ENCODE results near the gene DEAF1. TPM values are rescaled to one million over a fixed set of nuclear protein-coding genes. Genes with fewer than 3 reads are reported as not detected.
A peak's percentile ranks its signal among the peaks of the same experiment; 100 is the strongest.

The DEAF1 gene
- total RNA-seq, 1 donor from 2014 or later = 27.4 TPM

GRCh38 chr11:646214-646613 is 48.8 kb downstream of the DEAF1 start:
- no peak for DNase-seq (ENCODE audit: low read depth in 2 of 2)

DNA sequence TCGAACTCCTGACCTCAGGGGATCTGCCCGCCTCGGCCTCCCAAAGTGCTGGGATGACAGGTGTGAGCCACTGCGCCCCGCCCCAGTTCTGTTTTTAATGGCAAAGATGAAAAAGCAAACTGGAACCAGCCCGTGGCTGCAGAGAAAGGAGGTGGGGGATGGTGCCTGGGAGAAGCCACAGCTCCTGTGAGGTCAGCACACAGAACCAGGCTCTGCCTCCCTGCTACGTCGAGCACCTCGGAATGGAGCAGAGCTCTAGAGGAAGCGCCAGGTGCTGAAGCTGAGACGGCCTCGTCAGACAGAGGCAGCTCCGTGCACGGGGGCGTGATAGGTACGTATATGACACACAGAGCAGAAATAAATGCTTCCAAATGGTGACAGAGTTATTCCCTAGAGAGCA is 49.5 kb downstream of the DEAF1 start:
- DNase-seq (ENCODE audit: low read depth in 2 of 2) = no peak

- no peak for DNase-seq (ENCODE audit: low read depth in 2 of 2)
Measured at GRCh38 chr11:643849-644738, 50.9 kb downstream of the DEAF1 start.

DNA sequence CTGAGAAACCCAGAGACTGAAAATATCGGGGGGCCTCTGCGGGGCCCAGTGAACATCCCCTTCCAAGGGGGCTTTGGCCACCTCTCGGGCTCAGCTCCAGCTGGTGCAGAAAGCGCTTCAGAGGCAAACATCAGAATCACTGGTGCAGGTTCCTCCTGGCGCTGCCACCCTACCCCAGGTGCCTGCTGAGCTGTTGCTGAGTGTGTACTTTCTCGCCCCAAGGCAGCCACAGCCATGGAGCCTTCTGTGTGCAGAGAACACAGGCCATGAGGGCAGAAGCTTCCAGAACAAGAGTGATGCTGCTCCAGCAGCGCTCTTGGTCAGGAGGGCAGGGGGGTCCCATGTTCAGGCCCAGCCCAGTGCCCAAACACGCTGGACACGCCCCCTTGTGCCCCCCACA is 51.7 kb downstream of the DEAF1 start:
- DNase-seq (ENCODE audit: low read depth in 2 of 2) = no peak

GRCh38 chr11:641806-642370 is 53.1 kb downstream of the DEAF1 start:
- no peak for DNase-seq (ENCODE audit: low read depth in 2 of 2)

DNA sequence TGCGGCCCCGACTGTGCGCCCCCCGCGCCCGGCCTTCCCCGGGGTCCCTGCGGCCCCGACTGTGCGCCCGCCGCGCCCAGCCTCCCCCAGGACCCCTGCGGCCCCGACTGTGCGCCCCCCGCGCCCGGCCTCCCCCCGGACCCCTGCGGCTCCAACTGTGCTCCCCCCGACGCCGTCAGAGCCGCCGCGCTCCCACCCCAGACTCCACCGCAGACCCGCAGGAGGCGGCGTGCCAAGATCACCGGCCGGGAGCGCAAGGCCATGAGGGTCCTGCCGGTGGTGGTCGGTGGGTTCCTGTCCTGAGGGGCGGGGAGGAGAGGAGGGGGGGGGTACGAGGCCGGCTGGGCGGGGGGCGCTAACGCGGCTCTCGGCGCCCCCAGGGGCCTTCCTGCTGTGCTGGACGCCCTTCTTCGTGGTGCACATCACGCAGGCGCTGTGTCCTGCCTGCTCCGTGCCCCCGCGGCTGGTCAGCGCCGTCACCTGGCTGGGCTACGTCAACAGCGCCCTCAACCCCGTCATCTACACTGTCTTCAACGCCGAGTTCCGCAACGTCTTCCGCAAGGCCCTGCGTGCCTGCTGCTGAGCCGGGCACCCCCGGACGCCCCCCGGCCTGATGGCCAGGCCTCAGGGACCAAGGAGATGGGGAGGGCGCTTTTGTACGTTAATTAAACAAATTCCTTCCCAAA is 54.9 kb downstream of the DEAF1 start:
- DNase-seq (ENCODE audit: low read depth in 2 of 2) = no peak

GRCh38 chr11:639332-639955 is 55.6 kb downstream of the DEAF1 start:
- DNase-seq (ENCODE audit: low read depth in 2 of 2) = peak in 1 of 2 donors; percentile 17

DNA sequence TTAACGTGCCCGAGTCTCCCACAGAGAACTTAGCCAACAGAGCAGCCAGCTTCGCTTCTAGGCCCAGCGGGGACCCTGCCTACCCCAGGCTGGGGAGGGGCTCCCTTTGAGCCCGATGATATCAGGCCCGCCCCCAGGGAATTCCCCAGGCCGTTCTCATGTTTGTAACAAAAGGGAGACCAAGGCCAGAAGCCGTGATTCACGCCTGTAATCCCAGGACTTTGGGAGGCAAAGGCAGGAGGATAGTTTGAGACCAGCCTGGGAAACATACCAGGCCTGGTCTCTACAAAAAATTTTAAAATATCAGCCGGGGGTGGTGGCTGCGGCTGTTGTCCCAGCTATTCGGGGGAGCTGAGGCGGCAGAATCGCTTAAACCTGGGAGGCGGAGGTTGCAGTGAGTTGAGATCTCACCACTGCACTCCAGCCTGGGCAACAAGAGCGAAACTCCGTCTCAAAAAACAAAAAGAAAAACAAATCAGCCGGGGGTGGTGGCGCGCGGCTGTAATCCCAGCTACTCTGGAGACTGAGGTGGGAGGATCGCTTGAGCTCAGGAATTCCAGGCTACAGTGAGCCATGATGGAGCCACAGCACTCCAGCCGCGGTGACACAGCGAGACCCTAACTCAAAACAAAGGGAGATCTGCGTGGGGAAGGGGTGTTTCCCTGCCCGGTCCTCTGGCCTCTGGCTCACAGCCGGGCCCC is 56.2 kb downstream of the DEAF1 start:
- peak in 1 of 2 donors; percentile 25 for DNase-seq (ENCODE audit: low read depth in 2 of 2)

- DNase-seq (ENCODE audit: low read depth in 2 of 2) = no peak
Measured at GRCh38 chr11:637593-638521, 57.2 kb downstream of the DEAF1 start.

DNA sequence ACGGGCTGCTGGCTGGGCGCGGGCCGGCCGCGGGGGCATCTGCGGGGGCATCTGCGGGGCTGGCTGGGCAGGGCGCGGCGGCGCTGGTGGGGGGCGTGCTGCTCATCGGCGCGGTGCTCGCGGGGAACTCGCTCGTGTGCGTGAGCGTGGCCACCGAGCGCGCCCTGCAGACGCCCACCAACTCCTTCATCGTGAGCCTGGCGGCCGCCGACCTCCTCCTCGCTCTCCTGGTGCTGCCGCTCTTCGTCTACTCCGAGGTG is 57.8 kb downstream of the DEAF1 start:
- no peak for DNase-seq (ENCODE audit: low read depth in 2 of 2)

- no peak for DNase-seq (ENCODE audit: low read depth in 2 of 2)
Measured at GRCh38 chr11:636511-637332, 58.3 kb downstream of the DEAF1 start, which contains the start of gene DRD4. TSS of gene DRD4 (plus strand) at chr11:637269. CDS start at chr11:637305, 36 bp downstream.

GRCh38 chr11:635945-636510 is 59.0 kb downstream of the DEAF1 start:
- no peak for DNase-seq (ENCODE audit: low read depth in 2 of 2)

DNA sequence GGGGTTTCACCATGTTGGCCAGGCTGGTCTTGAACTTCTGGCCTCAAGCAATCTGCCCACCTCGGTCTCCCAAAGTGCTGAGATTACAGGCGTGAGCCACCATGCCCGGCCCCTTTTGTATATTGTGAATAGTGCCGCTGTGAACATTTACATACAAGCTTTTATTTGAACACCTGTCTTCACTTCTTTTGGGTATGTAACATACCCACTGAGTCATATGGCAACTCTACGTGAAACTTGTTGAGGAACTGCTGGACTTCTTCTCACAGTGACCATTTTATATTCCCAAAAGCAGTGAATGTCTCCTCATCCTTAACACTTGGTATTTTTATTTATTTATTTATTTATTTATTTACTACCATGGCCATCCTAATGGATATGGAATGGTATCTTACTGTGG is 64.2 kb downstream of the DEAF1 start:
- no peak for DNase-seq (ENCODE audit: low read depth in 2 of 2)

- no peak for DNase-seq (ENCODE audit: low read depth in 2 of 2)
Measured at GRCh38 chr11:629237-629583, 65.8 kb downstream of the DEAF1 start.

- DNase-seq (ENCODE audit: low read depth in 2 of 2) = no peak
Measured at GRCh38 chr11:628056-628455, 67.0 kb downstream of the DEAF1 start.

- DNase-seq (ENCODE audit: low read depth in 2 of 2) = no peak
Measured at GRCh38 chr11:627308-627576, 67.8 kb downstream of the DEAF1 start.

GRCh38 chr11:626475-627307 is 68.3 kb downstream of the DEAF1 start, which contains the start of gene SCT:
TSS of gene SCT (minus strand) at chr11:627181. CDS start at chr11:627143, 38 bp downstream.
- no peak for DNase-seq (ENCODE audit: low read depth in 2 of 2)

- DNase-seq (ENCODE audit: low read depth in 2 of 2) = no peak
Measured at GRCh38 chr11:625636-626268, 69.3 kb downstream of the DEAF1 start.

Measured in lung microvascular endothelial cell (primary cell).